GM21360 (cell line): ENCODE data around the gene GNG12.

ENCODE experiments used
- ATAC-seq: cut with Tn5 transposase; IDR thresholded peaks from one replicate; pipeline ENCODE4 v1.9.1; 2021; ENCODE audit warnings: mild to moderate bottlenecking, moderate library complexity; ENCODE audit not compliant: unreplicated experiment

Gene GNG12

GRCh38 chr1:67759066-67759465 is 74.2 kb downstream of the GNG12 start:
- no peak for ATAC-seq

GRCh38 chr1:67755619-67756018 is 77.6 kb downstream of the GNG12 start:
- no peak for ATAC-seq

GRCh38 chr1:67755160-67755559 is 78.1 kb downstream of the GNG12 start:
- no peak for ATAC-seq

- no peak for ATAC-seq
Observed at GRCh38 chr1:67754526-67754920, 78.7 kb downstream of the GNG12 start.

- ATAC-seq, result no peak
Observed at GRCh38 chr1:67753776-67754525, 79.3 kb downstream of the GNG12 start.

- ATAC-seq, result no peak
Observed at GRCh38 chr1:67752306-67752705, 81.0 kb downstream of the GNG12 start.

GRCh38 chr1:67750691-67751054 is 82.6 kb downstream of the GNG12 start:
- no peak for ATAC-seq

GRCh38 chr1:67749844-67750690 is 83.2 kb downstream of the GNG12 start:
- no peak for ATAC-seq

- ATAC-seq, result no peak
Observed at GRCh38 chr1:67749263-67749843, 83.9 kb downstream of the GNG12 start.

GRCh38 chr1:67748630-67749029 is 84.6 kb downstream of the GNG12 start:
- ATAC-seq, result no peak

- no peak for ATAC-seq
Observed at GRCh38 chr1:67747671-67748546, 85.4 kb downstream of the GNG12 start.

- ATAC-seq, result no peak
Observed at GRCh38 chr1:67745875-67746698, 87.2 kb downstream of the GNG12 start.

GRCh38 chr1:67743072-67743725 is 90.1 kb downstream of the GNG12 start:
- no peak for ATAC-seq

- ATAC-seq, result no peak
Observed at GRCh38 chr1:67741736-67742135, 91.5 kb downstream of the GNG12 start.

GRCh38 chr1:67741121-67741520 is 92.1 kb downstream of the GNG12 start:
- ATAC-seq, result no peak

- no peak for ATAC-seq
Observed at GRCh38 chr1:67740543-67740942, 92.7 kb downstream of the GNG12 start.

GRCh38 chr1:67739361-67739760 is 93.9 kb downstream of the GNG12 start:
- no peak for ATAC-seq

- no peak for ATAC-seq
Observed at GRCh38 chr1:67738401-67738800, 94.9 kb downstream of the GNG12 start.

- ATAC-seq, result no peak
Observed at GRCh38 chr1:67737875-67738274, 95.4 kb downstream of the GNG12 start.

- no peak for ATAC-seq
Observed at GRCh38 chr1:67736750-67737149, 96.5 kb downstream of the GNG12 start.
